Right atrium auricular region (tissue), 2 donors: Measurements from ENCODE around the gene CAVIN2. TPM values are rescaled to one million over a fixed set of nuclear protein-coding genes. Genes with fewer than 3 reads are reported as not detected.

Source experiments
- DNase-seq: peaks from one replicate; pipeline ENCODE4 v3.0.0-alpha.2; 2019; ENCODE audit warnings: low spot score
- H3K27ac ChIP-seq, 2 donors: fragments of 200-600 bp; sonication (generic); 1 replicate in 1 of 2; 2 replicates in 1 of 2; pipeline ENCODE4 v1.5.1; 2016 to 2019
- H3K27me3 ChIP-seq, 2 donors: fragments of 200-600 bp; sonication (generic); one replicate each; pipeline versions ENCODE4 v1.5.1 to v1.6.0; 2017 to 2019
- H3K36me3 ChIP-seq: fragments of 200-600 bp; sonication (generic); one replicate; pipeline ENCODE4 v1.5.1; 2016
- H3K4me1 ChIP-seq, 2 donors: fragments of 200-600 bp; sonication (generic); one replicate each; pipeline versions ENCODE4 v1.5.1 to v1.6.0; 2017 to 2019
- H3K4me3 ChIP-seq, 2 donors: fragments of 200-600 bp; sonication (generic); 1 replicate in 1 of 2; 2 replicates in 1 of 2; pipeline ENCODE4 v1.5.1; 2017 to 2019; ENCODE audit warnings: mild to moderate bottlenecking in 1 of 2, moderate library complexity in 1 of 2
- H3K9me3 ChIP-seq, 2 donors: fragments of 200-600 bp; sonication (generic); one replicate each; pipeline ENCODE4 v1.5.1; 2019
- CTCF ChIP-seq, 2 donors: fragments of 200-600 bp; sonication (generic); IDR thresholded peaks; one replicate each; pipeline ENCODE4 v1.5.1; 2019; ENCODE audit warnings: antibody characterized with exemption in 2 of 2
- total RNA-seq, 2 donors: library from RNA; depleted of rRNA; stranded (reverse); fragments of >200 nt; gene quantifications; one replicate each; pipeline ENCODE4 v1.1.0, GENCODE V29; 2016

Gene CAVIN2
- total RNA-seq, 2 donors from 2014 or later, result 118 to 263 TPM

- Histone ChIP-seq H3K4me1 (peaks cover 0 to 47% of the 10 kb centered on the region in 2 donors), H3K4me3 (no peak overlapping the region), H3K9me3 (no peaks in the 10 kb centered on the region), H3K27me3 (no peaks in the 10 kb centered on the region), H3K36me3 (no peaks in the 10 kb centered on the region), H3K27ac (no peak overlapping the region)
- no peak for DNase-seq
- no peak for TF ChIP-seq CTCF (IDR thresholded peaks at IDR 0.05)
Measured at GRCh38 chr2:191869781-191870180, 22.9 kb upstream of the CAVIN2 start.

- Histone ChIP-seq H3K27me3 (no peaks in the 10 kb centered on the region), H3K27ac (no peak overlapping the region), H3K36me3 (no peaks in the 10 kb centered on the region), H3K4me3 (no peak overlapping the region), H3K9me3 (no peaks in the 10 kb centered on the region), H3K4me1 (peaks cover 0 to 53% of the 10 kb centered on the region in 2 donors)
- TF ChIP-seq CTCF (IDR thresholded peaks at IDR 0.05), result peak; percentile 14 to 50
- no peak for DNase-seq
Measured at GRCh38 chr2:191869178-191869577, 22.3 kb upstream of the CAVIN2 start.

GRCh38 chr2:191867507-191867847, 20.6 kb upstream of the CAVIN2 start:
- no peak for DNase-seq
- H3K4me3 ChIP-seq, result no peak overlapping the region
- TF ChIP-seq CTCF (IDR thresholded peaks at IDR 0.05), result no peak
- peak overlapping the region; percentile 78 to 90 for H3K27ac ChIP-seq
- H3K4me1 ChIP-seq, result peaks cover 0 to 70% of the 10 kb centered on the region in 2 donors
- H3K27me3 ChIP-seq, result no peaks in the 10 kb centered on the region
- no peaks in the 10 kb centered on the region for H3K36me3 ChIP-seq
- H3K9me3 ChIP-seq, result no peaks in the 10 kb centered on the region

- DNase-seq, result peak; percentile 63
- no peak for TF ChIP-seq CTCF (IDR thresholded peaks at IDR 0.05)
- H3K9me3 ChIP-seq, result no peaks in the 10 kb centered on the region
- H3K4me3 ChIP-seq, result no peak overlapping the region
- no peaks in the 10 kb centered on the region for H3K27me3 ChIP-seq
- H3K36me3 ChIP-seq, result no peaks in the 10 kb centered on the region
- peaks cover 0 to 73% of the 10 kb centered on the region in 2 donors for H3K4me1 ChIP-seq
- H3K27ac ChIP-seq, result peak overlapping the region; percentile 78 to 90
Measured at GRCh38 chr2:191866675-191867506, 20.0 kb upstream of the CAVIN2 start.

- Histone ChIP-seq H3K9me3 (no peaks in the 10 kb centered on the region), H3K4me1 (peaks cover 0 to 73% of the 10 kb centered on the region in 2 donors), H3K36me3 (no peaks in the 10 kb centered on the region), H3K27me3 (no peaks in the 10 kb centered on the region), H3K27ac (peak overlapping the region; percentile 78 to 90), H3K4me3 (no peak overlapping the region)
- no peak for TF ChIP-seq CTCF (IDR thresholded peaks at IDR 0.05)
- DNase-seq, result no peak
Measured at GRCh38 chr2:191866195-191866594, 19.3 kb upstream of the CAVIN2 start.
